ENCODE data around the gene MUC5B. TPM values are rescaled to one million over a fixed set of nuclear protein-coding genes. Genes with fewer than 3 reads are reported as not detected.
A peak's percentile ranks its signal among the peaks of the same experiment; 100 is the strongest.

The MUC5B gene
- total RNA-seq, 1 donor from 2014 or later = 1.2 TPM

DNA sequence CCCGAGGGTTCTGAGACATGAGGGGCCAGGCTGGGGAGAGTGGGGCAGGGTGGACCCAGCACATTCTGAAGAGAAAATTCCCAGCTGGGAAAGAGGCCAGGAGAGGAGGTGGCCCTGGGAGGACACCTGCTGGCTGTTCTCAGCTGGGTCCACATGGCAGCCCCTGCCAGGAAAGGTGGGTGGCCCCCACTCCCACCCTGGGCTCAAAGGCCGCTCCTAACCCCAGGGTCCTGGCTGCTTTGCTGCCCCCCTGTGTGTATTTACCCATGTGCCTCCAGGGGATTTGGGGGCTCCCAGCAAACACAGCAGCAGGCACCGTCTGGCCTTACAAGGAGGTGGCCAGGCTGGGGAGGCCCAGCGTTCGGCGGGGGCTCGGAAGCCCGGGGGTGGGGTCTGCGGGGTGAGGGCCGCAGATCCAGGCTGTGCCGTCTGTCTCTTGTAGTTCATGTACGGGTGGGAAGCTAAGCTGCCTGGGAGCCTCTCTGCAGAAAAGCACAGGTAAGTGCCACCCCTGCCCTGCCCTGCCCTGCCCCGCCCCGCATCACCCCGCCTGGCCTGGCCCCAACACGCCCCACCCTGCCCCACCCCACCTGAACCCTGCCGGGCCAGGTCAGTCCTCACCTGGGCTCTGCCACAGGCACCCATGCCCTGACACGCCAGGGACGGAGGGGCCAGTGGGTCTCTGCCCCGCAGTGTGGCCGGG lies 10.6 kb downstream of the MUC5B start:
- ATAC-seq = no peak
- intact Hi-C loops (cut with DNase I) = no loop called here

DNA sequence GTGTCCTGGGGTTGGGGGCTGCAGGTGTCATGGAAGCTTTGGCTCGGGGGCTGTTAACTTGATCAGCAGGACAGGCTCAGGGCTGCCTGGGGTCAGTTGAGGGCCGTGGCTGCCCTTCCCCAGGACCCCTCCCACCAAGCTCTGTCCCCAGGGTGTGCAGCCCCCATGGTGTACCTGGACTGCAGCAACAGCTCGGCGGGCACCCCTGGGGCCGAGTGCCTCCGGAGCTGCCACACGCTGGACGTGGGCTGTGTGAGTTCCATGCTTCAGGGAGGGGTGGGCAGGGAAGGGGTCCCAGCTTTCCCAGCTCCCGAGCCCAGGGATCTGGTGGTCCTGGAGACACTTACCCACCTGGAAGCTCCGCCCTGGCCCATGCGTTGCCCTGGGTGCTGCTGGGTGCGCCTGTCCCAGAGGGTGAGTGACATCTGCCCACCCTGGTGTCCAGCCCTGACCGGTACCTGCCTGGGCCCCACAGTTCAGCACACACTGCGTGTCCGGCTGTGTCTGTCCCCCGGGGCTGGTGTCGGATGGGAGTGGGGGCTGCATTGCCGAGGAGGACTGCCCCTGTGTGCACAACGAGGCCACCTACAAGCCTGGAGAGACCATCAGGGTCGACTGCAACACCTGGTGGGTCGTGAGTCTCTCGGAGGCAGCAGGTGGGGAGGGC lies 11.3 kb downstream of the MUC5B start:
- intact Hi-C loops (cut with DNase I) = no loop called here
- ATAC-seq (no peak), DNase-seq (peak; percentile 60)
- no peak overlapping the region for H3K4me3 ChIP-seq
- no peaks in the 10 kb centered on the region for H3K27me3 ChIP-seq
- no peaks in the 10 kb centered on the region for H3K4me1 ChIP-seq
- H3K27ac ChIP-seq = no peak overlapping the region
- TF ChIP-seq, protein P1, sequence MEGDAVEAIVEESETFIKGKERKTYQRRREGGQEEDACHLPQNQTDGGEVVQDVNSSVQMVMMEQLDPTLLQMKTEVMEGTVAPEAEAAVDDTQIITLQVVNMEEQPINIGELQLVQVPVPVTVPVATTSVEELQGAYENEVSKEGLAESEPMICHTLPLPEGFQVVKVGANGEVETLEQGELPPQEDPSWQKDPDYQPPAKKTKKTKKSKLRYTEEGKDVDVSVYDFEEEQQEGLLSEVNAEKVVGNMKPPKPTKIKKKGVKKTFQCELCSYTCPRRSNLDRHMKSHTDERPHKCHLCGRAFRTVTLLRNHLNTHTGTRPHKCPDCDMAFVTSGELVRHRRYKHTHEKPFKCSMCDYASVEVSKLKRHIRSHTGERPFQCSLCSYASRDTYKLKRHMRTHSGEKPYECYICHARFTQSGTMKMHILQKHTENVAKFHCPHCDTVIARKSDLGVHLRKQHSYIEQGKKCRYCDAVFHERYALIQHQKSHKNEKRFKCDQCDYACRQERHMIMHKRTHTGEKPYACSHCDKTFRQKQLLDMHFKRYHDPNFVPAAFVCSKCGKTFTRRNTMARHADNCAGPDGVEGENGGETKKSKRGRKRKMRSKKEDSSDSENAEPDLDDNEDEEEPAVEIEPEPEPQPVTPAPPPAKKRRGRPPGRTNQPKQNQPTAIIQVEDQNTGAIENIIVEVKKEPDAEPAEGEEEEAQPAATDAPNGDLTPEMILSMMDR (IDR thresholded peaks at IDR 0.05) = no peak
- H3K36me3 ChIP-seq = no peaks in the 10 kb centered on the region
- H3K9me3 ChIP-seq = no peaks in the 10 kb centered on the region

More for the DNA sequence above, 10.6 kb downstream of the MUC5B start:
- Histone ChIP-seq H3K9me3 (no peaks in the 10 kb centered on the region), H3K27ac (no peak overlapping the region), H3K4me1 (no peaks in the 10 kb centered on the region), H3K36me3 (no peaks in the 10 kb centered on the region), H3K27me3 (no peaks in the 10 kb centered on the region), H3K4me3 (no peak overlapping the region)
- TF ChIP-seq, protein P1 (IDR thresholded peaks at IDR 0.05) = no peak
- peak; percentile 42 for DNase-seq

DNA sequence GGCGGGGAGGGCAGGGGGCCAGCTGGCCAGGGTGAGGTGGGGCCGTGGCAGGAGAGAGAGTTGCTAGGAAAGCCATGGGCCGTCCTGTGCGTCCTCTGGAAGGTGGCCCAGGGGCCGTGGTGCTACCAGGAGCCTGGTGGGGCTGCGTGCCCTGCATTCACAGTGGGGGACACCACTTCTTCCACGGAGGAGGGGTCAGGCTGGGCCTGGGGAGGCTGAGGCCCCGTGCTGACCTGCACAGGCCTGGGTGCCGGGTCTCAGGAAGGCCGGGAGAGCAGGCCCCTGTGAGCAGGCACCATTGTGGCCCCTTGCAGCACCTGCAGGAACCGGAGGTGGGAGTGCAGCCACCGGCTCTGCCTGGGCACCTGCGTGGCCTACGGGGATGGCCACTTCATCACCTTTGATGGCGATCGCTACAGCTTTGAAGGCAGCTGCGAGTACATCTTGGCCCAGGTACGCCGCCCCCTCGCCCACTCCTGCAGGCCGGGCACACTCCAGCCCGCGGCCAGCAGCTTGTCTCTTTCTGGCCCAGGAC lies 12.0 kb downstream of the MUC5B start:
- TF ChIP-seq, protein P1 (IDR thresholded peaks at IDR 0.05) = no peak
- Histone ChIP-seq H3K4me3 (no peak overlapping the region), H3K9me3 (no peaks in the 10 kb centered on the region), H3K36me3 (no peaks in the 10 kb centered on the region), H3K4me1 (no peaks in the 10 kb centered on the region), H3K27ac (no peak overlapping the region), H3K27me3 (no peaks in the 10 kb centered on the region)
- ATAC-seq = no peak
- intact Hi-C loops (cut with DNase I) = no loop called here
- DNase-seq = peak; percentile 51

DNA sequence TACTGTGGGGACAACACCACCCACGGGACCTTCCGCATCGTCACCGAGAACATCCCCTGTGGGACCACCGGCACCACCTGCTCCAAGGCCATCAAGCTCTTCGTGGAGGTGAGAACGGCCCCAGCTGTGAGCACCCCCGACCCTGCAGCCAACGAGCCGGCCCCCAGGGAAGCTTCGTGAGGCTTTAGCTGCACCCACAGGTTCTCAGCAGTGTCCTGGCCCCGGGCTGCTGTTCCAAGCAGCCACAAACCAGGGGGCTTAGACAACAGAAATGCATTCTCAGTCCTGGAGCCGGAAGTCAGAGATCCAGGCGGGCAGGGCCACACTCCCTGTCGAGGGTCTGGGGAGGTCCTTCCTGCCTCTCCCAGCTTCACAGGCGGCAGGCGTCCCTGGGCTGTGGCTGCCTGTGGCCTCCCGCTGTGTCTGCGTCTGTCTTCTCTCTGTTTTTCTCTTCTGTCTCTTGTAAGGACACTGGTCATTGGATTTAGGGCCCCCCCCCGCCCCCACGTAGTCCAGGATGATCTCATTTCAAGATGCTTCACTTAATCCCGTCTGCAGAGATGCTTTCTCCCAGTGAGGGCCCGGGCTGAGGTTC lies 12.5 kb downstream of the MUC5B start:
- no peak for ATAC-seq

DNA sequence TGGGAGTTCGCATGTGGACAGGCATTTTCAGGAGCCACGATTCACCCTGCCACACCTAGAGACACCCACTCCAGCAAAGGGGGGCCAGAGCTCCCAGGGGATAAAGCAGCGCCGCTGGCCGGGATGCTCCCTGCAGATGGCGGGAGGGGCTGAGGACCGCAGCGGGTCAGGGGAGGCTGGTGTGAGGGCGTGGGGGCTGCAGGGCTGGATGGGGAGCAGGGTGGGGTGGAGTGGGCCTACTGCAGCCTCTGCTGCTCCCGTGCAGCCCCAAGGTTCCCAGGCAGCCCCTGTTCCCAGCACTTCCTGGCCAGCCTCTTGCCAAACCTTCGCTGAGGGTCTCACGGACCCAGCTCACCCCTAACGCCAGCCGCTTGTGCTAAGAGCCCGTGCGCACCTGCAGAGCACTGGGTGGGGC lies 13.0 kb downstream of the MUC5B start:
- intact Hi-C loops (cut with DNase I) = no loop called here
- Histone ChIP-seq H3K27ac (no peak overlapping the region), H3K9me3 (no peaks in the 10 kb centered on the region), H3K36me3 (no peaks in the 10 kb centered on the region), H3K4me1 (no peaks in the 10 kb centered on the region), H3K4me3 (no peak overlapping the region), H3K27me3 (no peaks in the 10 kb centered on the region)
- TF ChIP-seq, protein P1 (IDR thresholded peaks at IDR 0.05) = no peak
- DNase-seq = peak; percentile 61
- ATAC-seq = no peak

More for the DNA sequence above, 12.5 kb downstream of the MUC5B start:
- DNase-seq = peak; percentile 44
- intact Hi-C loops (cut with DNase I) = no loop called here
- Histone ChIP-seq H3K4me1 (no peaks in the 10 kb centered on the region), H3K4me3 (no peak overlapping the region), H3K9me3 (no peaks in the 10 kb centered on the region), H3K36me3 (no peaks in the 10 kb centered on the region), H3K27ac (no peak overlapping the region), H3K27me3 (no peaks in the 10 kb centered on the region)
- TF ChIP-seq, protein P1 (IDR thresholded peaks at IDR 0.05) = no peak

All from upper lobe of right lung (tissue), 1 donor.